ENCODE data around the gene ELL. TPM values are rescaled to one million over a fixed set of nuclear protein-coding genes. Genes with fewer than 3 reads are reported as not detected.

The ELL gene
- total RNA-seq, 1 donor from 2014 or later = 23.6 TPM

DNA sequence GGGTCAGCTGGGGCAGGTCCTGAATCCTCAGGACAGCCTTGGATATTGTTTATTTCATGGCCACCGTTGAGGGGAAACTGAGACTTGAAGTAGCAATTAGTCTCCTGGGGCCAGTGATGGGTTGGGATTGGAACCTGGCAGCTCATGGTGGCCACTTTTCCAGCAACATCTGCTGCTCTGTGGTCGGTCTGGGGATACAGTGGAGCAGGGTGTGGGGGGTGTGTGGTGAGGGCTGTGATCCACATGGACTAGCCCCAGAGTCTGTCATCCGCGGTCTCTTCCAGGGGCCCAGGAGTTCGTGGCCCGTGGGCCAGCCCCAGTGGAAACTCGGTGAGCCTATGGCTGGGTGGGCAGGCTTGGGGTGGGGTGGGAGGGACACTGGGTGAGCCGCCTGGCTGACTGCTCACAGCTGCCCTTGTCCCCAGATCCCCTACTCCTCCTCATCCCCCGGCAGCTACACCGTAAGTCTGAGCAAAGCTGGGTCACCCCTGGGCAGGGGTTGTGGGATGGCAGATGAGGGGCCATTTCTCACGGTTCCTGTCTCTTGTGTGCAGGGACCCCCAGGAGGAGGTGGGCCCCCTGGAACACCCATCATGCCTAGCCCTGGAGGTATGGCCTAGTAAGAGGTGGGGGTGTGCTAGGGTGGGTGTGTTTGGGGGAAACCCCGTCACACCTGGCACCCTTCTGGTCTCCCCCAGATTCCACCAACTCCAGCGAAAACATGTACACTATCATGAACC, 89.4 kb downstream of the ELL start:
- H3K9me3 Mint-ChIP-seq = no peaks in the 10 kb centered on the region
- H3K36me3 Mint-ChIP-seq (ENCODE audit: low read depth) = peaks cover 7% of the 10 kb centered on the region
- peak overlapping the region; percentile 26 for H3K4me3 Mint-ChIP-seq
- H3K4me1 Mint-ChIP-seq (ENCODE audit: low read depth) = no peaks in the 10 kb centered on the region
- DNase-seq (ENCODE audit: low spot score) = no peak
- H3K27ac Mint-ChIP-seq = no peak overlapping the region
- intact Hi-C loops (cut with micrococcal nuclease) = no loop called here
- peaks cover 2% of the 10 kb centered on the region for H3K27me3 Mint-ChIP-seq (ENCODE audit: insufficient read depth)

DNA sequence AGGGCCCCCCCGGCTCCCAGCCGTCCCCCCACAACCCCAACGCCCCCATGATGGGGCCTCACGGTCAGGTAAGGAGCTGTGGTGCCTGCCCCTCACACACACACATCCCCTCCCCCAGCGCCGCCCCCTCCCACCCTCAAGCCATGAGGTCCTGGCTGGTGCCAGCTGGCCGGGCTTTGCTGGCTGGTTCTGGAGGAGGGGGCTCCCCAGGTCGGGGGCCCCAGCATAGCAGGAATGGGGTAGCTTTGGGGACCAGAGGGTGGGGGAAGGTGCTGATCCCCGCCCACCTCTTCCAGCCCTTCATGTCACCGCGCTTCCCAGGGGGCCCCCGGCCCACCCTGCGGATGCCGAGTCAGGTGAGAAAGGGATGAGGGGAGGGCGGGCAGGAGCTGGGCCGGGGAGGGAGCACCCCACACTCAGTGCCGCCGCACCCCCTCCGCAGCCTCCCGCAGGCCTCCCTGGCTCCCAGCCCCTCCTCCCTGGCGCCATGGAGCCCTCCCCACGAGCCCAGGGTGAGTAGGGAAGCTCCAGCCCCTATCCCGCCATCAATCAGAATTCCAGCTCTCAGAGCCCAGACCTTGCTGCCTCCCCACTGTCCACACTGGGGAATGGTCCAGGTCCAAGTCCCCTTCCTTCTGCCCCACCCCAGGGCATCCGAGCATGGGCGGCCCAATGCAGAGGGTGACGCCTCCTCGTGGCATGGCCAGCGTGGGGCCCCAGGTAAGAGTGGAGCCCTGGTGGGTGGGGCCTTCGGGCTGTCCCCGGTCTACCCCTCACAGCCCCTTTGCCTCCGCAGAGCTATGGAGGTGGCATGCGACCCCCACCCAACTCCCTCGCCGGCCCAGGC, 90.3 kb downstream of the ELL start:
- no peak overlapping the region for H3K4me3 Mint-ChIP-seq
- intact Hi-C loops (cut with micrococcal nuclease) = no loop called here
- no peaks in the 10 kb centered on the region for H3K4me1 Mint-ChIP-seq (ENCODE audit: low read depth)
- no peak overlapping the region for H3K27ac Mint-ChIP-seq
- H3K27me3 Mint-ChIP-seq (ENCODE audit: insufficient read depth) = peaks cover 2% of the 10 kb centered on the region
- H3K36me3 Mint-ChIP-seq (ENCODE audit: low read depth) = peaks cover 7% of the 10 kb centered on the region
- H3K9me3 Mint-ChIP-seq = no peaks in the 10 kb centered on the region
- DNase-seq (ENCODE audit: low spot score) = no peak

DNA sequence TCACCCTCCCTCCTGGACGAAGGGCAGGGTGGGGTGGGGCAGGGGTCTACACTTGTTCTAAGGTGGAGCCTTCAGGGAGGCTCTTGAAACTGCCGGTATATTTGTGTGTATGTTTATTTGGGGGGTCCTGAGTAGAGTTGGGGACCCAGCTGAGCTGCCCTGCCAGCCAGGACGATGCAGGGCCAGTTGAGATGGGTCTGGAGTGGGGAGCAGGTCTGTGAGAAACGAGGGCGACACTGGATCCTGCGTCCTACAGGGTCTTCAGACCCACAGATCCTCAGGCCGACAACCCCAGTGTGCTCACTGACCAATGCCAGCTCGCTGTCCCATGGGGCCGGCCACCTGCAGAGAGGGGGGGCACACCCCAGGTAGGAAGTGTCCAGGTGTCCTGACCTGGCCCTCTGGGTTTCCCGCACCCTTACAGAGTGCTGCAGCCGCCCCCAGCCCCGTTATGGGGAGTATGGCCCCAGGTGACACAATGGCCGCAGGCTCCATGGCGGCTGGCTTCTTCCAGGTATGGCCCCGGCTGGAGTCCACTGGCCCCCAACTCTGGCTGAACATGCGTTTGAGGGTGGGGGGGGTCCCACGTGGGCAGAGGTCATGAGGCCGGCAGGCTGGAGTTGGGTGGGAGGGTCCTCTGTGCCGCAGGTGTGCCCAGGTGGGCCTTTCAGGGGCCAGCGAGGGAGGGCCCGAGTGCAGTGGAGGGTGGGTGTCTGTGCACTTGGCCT, 91.3 kb downstream of the ELL start:
- no peak overlapping the region for H3K27ac Mint-ChIP-seq
- no peak for DNase-seq (ENCODE audit: low spot score)
- H3K4me1 Mint-ChIP-seq (ENCODE audit: low read depth) = peaks cover 5% of the 10 kb centered on the region

DNA sequence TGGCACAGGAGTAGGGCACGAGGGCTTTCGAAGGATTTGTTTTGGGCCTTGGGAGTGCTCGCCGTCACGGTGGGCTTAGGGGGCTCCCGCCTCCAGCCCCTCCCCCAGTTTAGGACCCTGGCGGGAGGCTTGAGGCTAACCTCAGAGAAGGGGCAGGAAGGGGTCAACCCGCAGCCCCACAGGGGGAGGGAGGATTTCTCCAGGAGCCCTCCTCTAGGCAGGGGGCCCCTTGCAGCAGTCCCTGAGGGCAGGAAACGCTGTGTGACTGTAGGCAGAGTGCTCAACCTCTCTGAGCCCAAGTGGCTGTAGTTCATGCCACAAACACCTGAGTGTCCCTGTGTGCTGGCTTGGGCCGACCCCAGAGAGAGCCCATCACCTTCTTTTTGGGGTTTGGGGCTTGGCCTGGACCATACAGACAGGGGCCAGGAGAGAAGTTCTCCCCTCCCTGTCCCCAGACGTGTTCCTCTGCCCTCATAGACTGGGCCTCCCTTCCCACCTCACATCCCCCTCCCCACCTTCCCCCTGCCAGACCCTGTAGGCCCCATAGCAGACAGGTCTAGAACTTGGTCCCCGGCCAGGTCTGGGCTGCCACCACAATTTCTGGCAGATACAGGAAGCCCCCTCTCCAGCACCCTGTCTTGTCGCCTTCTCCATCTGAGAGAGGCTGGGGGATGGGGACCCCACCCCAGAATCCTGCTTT, 92.0 kb downstream of the ELL start:
- Mint-ChIP-seq H3K4me3 (peak overlapping the region; percentile 22), H3K4me1 (ENCODE audit: low read depth) (peaks cover 5% of the 10 kb centered on the region), H3K27me3 (ENCODE audit: insufficient read depth) (no peaks in the 10 kb centered on the region), H3K9me3 (no peaks in the 10 kb centered on the region), H3K27ac (no peak overlapping the region), H3K36me3 (ENCODE audit: low read depth) (peaks cover 2% of the 10 kb centered on the region)
- DNase-seq (ENCODE audit: low spot score) = no peak
- intact Hi-C loops (cut with micrococcal nuclease) = loop anchor here (1.0 kb wide), 1 partner anchor 9 kb away; no protein-coding TSS in a partner anchor

More for the DNA sequence above, 91.3 kb downstream of the ELL start:
- no peaks in the 10 kb centered on the region for H3K9me3 Mint-ChIP-seq
- no peaks in the 10 kb centered on the region for H3K27me3 Mint-ChIP-seq (ENCODE audit: insufficient read depth)
- H3K4me3 Mint-ChIP-seq = no peak overlapping the region
- peaks cover 2% of the 10 kb centered on the region for H3K36me3 Mint-ChIP-seq (ENCODE audit: low read depth)
- intact Hi-C loops (cut with micrococcal nuclease) = no loop called here

DNA sequence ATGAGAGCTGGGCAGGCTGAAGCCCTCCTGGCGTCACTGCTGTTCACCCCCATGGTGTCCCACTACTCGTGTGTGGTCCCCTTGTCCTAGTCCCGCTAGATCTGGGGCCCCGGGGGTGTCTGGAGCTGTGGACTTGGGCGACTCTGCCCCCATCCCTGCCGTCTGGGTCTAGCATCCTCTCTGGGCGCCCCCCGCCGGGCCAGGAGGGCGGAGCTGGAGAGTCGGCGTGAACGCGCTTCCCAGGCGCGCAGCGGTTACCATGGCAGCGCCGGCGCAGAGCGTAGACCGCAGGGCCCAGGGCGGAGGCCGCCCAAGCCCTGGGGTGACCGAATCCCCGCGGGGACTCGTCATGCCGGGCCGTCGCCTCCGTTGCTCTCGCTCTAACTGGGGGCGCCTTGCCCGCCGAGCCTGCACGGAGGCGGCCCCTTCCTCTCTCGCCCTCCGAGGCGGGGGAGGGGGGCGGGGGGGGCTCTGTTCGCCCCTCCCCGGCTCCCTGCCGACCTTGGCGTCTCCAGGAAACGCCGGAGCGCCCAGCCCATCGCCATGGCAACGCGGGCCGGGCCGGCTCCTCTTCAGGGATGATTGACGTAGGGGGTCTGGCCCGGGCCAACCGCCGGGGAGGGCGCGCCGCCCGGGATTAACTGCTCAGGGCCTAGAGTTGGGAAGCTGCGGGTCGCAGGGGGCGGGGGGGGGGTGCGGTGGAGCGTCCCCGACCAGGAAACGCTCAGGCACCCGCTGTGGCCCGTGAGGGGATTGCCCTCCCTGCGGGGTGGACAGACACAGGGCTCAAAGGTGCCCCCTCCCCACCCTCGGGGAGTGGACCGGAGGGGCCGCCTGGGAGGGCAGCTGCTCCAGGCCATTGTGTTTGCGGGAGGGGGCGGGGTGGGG, 92.8 kb downstream of the ELL start:
- Mint-ChIP-seq H3K9me3 (no peaks in the 10 kb centered on the region), H3K36me3 (ENCODE audit: low read depth) (peaks cover 2% of the 10 kb centered on the region), H3K4me1 (ENCODE audit: low read depth) (peaks cover 9% of the 10 kb centered on the region), H3K27ac (peak overlapping the region; percentile 40), H3K4me3 (peak overlapping the region; percentile 49), H3K27me3 (ENCODE audit: insufficient read depth) (no peaks in the 10 kb centered on the region)
- intact Hi-C loops (cut with micrococcal nuclease) = loop anchor here (1.0 kb wide), 1 partner anchor 8 kb away; no protein-coding TSS in a partner anchor
- DNase-seq (ENCODE audit: low spot score) = peak; percentile 79

DNA sequence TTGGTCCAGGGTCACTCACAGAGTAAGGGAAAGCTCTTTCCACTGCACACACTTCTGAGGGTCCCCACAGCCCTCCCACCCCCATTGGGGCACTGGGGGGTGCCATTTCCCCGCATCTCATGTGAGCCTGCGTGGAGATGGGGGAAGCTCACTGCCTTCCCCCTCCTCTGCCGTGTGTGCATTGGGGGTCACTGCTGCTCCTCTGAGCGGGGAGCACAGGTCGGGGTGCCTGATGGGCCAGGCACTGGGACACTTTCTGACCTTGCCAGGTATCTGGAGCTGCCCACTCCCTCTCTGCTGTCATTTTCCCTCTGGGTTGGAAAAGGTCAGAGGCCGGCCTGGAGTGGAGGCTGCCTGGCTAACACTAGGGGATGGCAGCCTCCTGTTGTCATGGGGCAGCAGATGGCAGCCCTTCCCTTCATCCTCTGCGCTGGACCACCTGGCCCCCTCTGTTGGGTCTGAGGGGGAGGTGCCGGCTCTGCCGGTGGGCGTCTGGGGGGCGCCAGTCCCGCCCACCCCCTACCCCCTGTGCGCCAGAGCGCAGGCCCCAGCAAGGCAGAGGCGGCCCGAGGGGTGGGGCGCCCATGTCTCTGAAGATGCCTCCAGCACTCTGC, 93.6 kb downstream of the ELL start:
- Mint-ChIP-seq H3K9me3 (no peaks in the 10 kb centered on the region), H3K36me3 (ENCODE audit: low read depth) (peaks cover 2% of the 10 kb centered on the region), H3K27ac (no peak overlapping the region), H3K27me3 (ENCODE audit: insufficient read depth) (no peaks in the 10 kb centered on the region), H3K4me1 (ENCODE audit: low read depth) (peaks cover 12% of the 10 kb centered on the region), H3K4me3 (no peak overlapping the region)
- intact Hi-C loops (cut with micrococcal nuclease) = no loop called here
- no peak for DNase-seq (ENCODE audit: low spot score)

DNA sequence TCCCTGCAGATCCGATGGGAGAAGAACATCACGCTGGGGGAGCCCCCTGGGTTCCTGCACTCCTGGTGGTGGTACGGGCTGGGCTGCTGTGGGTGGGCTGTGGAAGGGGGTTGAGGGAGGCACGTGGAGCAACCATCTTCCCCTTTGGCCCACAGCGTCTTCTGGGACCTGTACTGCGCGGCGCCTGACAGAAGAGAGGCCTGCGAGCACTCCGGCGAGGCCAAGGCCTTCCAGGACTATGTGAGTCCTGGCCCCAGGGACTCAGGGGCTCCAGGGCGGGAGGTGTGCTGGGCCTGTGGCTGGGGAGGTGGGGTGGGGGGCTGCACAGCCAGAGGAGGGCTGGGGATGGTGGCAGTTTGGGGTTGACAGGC, 94.1 kb downstream of the ELL start:
- Mint-ChIP-seq H3K27ac (no peak overlapping the region), H3K36me3 (ENCODE audit: low read depth) (peaks cover 4% of the 10 kb centered on the region), H3K4me3 (no peak overlapping the region), H3K27me3 (ENCODE audit: insufficient read depth) (no peaks in the 10 kb centered on the region), H3K9me3 (no peaks in the 10 kb centered on the region), H3K4me1 (ENCODE audit: low read depth) (peaks cover 18% of the 10 kb centered on the region)
- intact Hi-C loops (cut with micrococcal nuclease) = no loop called here
- DNase-seq (ENCODE audit: low spot score) = no peak

DNA sequence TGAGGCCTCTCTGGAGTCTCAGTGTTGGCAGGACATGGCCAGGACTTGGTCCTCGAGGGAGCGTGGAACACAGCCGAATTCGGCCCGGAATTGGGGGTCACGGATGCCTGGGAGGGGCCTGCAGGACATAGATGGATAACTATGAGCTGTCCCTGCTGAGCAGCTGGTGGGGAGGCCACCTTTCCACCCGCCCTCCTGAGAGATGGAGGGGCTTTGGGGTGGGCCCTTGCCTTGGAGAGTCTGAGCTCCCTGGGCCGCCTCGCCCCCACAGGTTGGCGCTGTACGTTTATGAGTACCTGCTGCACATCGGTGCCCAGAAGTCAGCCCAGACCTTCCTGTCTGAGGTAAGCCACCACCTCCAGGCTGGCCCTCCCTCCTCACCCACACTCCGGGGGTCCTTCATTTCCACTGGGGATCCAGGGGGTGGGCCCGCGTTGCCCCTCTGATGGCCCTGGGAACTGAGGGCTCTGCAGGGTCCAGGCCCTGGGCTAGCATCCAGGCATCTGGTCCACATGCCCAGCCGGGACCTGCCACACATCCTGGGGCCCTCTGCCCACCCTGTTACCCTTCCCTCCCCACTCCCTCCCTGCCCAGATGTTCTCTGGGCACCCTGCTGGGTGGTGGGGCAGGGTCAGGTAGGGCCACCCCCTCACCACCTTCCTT, 94.7 kb downstream of the ELL start:
- H3K36me3 Mint-ChIP-seq (ENCODE audit: low read depth) = peaks cover 5% of the 10 kb centered on the region
- intact Hi-C loops (cut with micrococcal nuclease) = no loop called here
- no peak overlapping the region for H3K4me3 Mint-ChIP-seq
- no peaks in the 10 kb centered on the region for H3K27me3 Mint-ChIP-seq (ENCODE audit: insufficient read depth)
- no peak for DNase-seq (ENCODE audit: low spot score)
- no peaks in the 10 kb centered on the region for H3K9me3 Mint-ChIP-seq
- no peak overlapping the region for H3K27ac Mint-ChIP-seq
- H3K4me1 Mint-ChIP-seq (ENCODE audit: low read depth) = peaks cover 23% of the 10 kb centered on the region

DNA sequence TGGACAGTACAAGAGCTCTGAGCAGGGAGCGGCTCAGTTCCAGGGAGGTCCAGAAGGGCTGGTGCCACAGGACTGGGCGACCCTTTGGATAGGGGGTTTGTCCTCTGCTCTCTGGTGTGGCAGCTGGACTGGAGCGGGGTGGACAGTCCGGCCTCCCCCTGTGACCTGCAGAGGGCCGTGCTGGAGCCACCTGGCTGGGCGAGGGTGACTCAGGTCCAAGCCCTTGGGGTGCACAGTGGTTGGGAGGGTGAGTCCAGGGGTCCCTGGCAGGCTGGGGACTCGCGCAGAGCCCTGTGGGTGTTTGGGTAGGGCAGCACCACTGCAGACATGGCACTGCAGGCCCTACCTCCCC, 95.5 kb downstream of the ELL start:
- DNase-seq (ENCODE audit: low spot score) = no peak
- Mint-ChIP-seq H3K27me3 (ENCODE audit: insufficient read depth) (no peaks in the 10 kb centered on the region), H3K4me3 (no peak overlapping the region), H3K27ac (no peak overlapping the region), H3K4me1 (ENCODE audit: low read depth) (peaks cover 31% of the 10 kb centered on the region), H3K36me3 (ENCODE audit: low read depth) (peaks cover 5% of the 10 kb centered on the region), H3K9me3 (no peaks in the 10 kb centered on the region)
- intact Hi-C loops (cut with micrococcal nuclease) = no loop called here

DNA sequence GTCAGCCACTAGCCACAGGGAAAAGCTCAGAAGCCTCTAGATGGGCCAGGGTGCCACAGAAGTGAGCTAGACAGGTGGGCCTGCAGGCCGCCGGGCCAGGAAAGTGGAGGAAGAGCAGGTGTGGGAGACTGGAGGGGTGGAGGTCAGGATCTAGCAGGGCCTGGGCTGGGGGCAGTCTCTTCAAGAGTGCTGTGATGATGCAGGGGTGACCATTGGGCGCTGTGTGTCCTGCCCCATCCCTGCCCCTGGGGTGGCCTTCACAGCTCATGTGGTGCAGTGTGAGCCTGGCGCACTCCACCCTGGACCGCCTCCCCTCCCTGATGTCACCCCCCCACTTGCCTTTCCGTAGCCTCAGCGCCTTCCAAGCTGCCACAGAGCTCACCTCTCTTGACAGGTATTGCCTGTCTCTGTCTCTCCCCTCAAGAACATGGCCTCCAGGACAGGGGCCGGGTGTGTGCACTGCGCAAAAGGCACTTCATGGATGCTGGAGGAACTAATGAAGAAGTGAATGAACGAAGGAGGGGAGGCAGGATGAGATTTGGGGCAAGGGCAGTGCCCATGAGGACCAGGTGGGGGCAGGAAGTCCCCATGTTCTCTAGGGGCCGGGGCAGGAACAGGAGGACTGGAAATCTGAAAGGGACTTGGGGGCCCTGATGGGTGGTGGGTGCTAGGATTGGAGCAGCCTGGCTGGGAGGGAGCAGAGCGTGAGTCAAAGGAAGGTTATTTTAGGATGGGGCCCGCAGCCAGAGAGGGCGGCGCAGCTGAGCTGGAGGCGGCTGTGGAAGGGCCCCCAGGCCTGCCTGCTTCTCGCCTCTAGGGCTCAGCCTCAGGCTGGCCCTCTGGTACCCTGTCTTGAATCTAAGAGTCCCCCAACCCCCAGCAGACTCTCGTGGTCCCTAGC, 96.1 kb downstream of the ELL start:
- no peak for DNase-seq (ENCODE audit: low spot score)
- Mint-ChIP-seq H3K27me3 (ENCODE audit: insufficient read depth) (no peaks in the 10 kb centered on the region), H3K4me3 (no peak overlapping the region), H3K4me1 (ENCODE audit: low read depth) (peaks cover 37% of the 10 kb centered on the region), H3K9me3 (no peaks in the 10 kb centered on the region), H3K36me3 (ENCODE audit: low read depth) (peaks cover 5% of the 10 kb centered on the region), H3K27ac (peak overlapping the region; percentile 61)
- intact Hi-C loops (cut with micrococcal nuclease) = no loop called here

Data from activated T-helper 1 cell treated with anti-CD3 and anti-CD28 coated beads, Interleukin-12 subunit alpha, Interleukin-12 subunit beta, Interleukin-2, Interleukin-4 antibody, amounts not matched to agents 30 ng/mL and 10 ng/mL and 1 ng/mL, durations not matched to agents 14 hours and 24 hours and 36 hours (primary cell).